Lower leg skin (tissue), 4 donors: ENCODE results near the gene RABEP2. TPM values are rescaled to one million over a fixed set of nuclear protein-coding genes. Genes with fewer than 3 reads are reported as not detected.
"Not testable (repeated sequence)": the region's sequence is repeated elsewhere in the genome, so short reads cannot be mapped to it uniquely, and the experiment has no call there.

Experiments used
- DNase-seq, 2 donors: peaks; one replicate each; pipeline ENCODE4 v3.0.0-alpha.2; 2019; ENCODE audit warnings: low spot score in 2 of 2
- H3K4me3 ChIP-seq: fragments of 200-600 bp; sonication (generic); 2 replicates; pipeline ENCODE4 v1.5.1; 2017; ENCODE audit warnings: mild to moderate bottlenecking, low read depth; ENCODE audit not compliant: poor library complexity, severe bottlenecking
- CTCF ChIP-seq, 3 donors: fragments of 450-650 bp; IDR thresholded peaks; one replicate each; pipeline ENCODE4 v1.5.1; 2016; ENCODE audit warnings: antibody characterized with exemption in 3 of 3, mild to moderate bottlenecking in 3 of 3, moderate library complexity in 2 of 3
- POLR2A ChIP-seq, 2 donors: fragments of 450-650 bp; IDR thresholded peaks; one replicate each; pipeline ENCODE4 v1.6.1; 2016 to 2017; ENCODE audit warnings: antibody characterized with exemption in 2 of 2, mild to moderate bottlenecking in 1 of 2, moderate library complexity in 1 of 2
- WGBS, 2 donors: methylation state at CpG; one replicate each; pipeline ENCODE4 v1.1.5; 2018; 5-methylcytosine and 5-hydroxymethylcytosine counted together
- intact Hi-C: fragments of 100-400 bp; cut with DNase I; formaldehyde crosslinking; loops from one replicate; pipeline ENCODE4 v1.15.0; 2023; ENCODE audit warnings: low total_unique reads
- total RNA-seq, 4 donors: library from RNA; depleted of rRNA; stranded (reverse); fragments of >200 nt; gene quantifications; one replicate each; pipeline ENCODE4 v1.1.0, GENCODE V29; 2016

The RABEP2 gene
- total RNA-seq, 4 donors from 2014 or later = 80.7 to 124 (median 94.9) TPM

- TF ChIP-seq CTCF (IDR thresholded peaks at IDR 0.05) (no peak), POLR2A (IDR thresholded peaks at IDR 0.05) (no peak)
- DNase-seq = no peak
- H3K4me3 ChIP-seq = no peak overlapping the region
- 87 to 88% methylated on average over 17 to 18 of the region's 18 CpGs for WGBS, 2 donors
- intact Hi-C loops = no loop called here
Observed at GRCh38 chr16:28873543-28874201, 51.4 kb downstream of the RABEP2 start.

- intact Hi-C loops = no loop called here
- TF ChIP-seq CTCF (IDR thresholded peaks at IDR 0.05) (no peak), POLR2A (IDR thresholded peaks at IDR 0.05) (no peak)
Observed at GRCh38 chr16:28872952-28873351, 52.1 kb downstream of the RABEP2 start.

GRCh38 chr16:28869201-28869600 is 55.8 kb downstream of the RABEP2 start:
- intact Hi-C loops = no loop called here
- TF ChIP-seq POLR2A (IDR thresholded peaks at IDR 0.05) (no peak), CTCF (IDR thresholded peaks at IDR 0.05) (no peak)
- 92 to 94% methylated on average over 11 of the region's 11 CpGs for WGBS, 2 donors
- DNase-seq = no peak
- no peak overlapping the region for H3K4me3 ChIP-seq

More at GRCh38 chr16:28872952-28873351, 52.1 kb downstream of the RABEP2 start:
- WGBS, 2 donors = 87% methylated on average over 15 of the region's 15 CpGs
- H3K4me3 ChIP-seq = no peak overlapping the region
- no peak for DNase-seq

GRCh38 chr16:28867646-28868045 is 57.4 kb downstream of the RABEP2 start:
- 92 to 93% methylated on average over 9 of the region's 9 CpGs for WGBS, 2 donors
- DNase-seq, H3K4me3 ChIP-seq, intact Hi-C loops: not testable (repeated sequence)

- intact Hi-C loops = no loop called here
- WGBS, 2 donors = 87 to 89% methylated on average over 13 of the region's 13 CpGs
- H3K4me3 ChIP-seq = no peak overlapping the region
- TF ChIP-seq CTCF (IDR thresholded peaks at IDR 0.05) (no peak), POLR2A (IDR thresholded peaks at IDR 0.05) (no peak)
- DNase-seq = no peak
Observed at GRCh38 chr16:28867241-28867640, 57.8 kb downstream of the RABEP2 start.

GRCh38 chr16:28866454-28866804 is 58.6 kb downstream of the RABEP2 start:
- H3K4me3 ChIP-seq = no peak overlapping the region
- WGBS, 2 donors = 84 to 90% methylated on average over 17 of the region's 17 CpGs
- no peak for TF ChIP-seq CTCF (IDR thresholded peaks at IDR 0.05)
- TF ChIP-seq POLR2A (IDR thresholded peaks at IDR 0.05) = no peak
- intact Hi-C loops = no loop called here
- no peak for DNase-seq
